Measurements from ENCODE around the gene STC2.

GRCh38 chr5:173324115-173325001, 3.9 kb downstream of the STC2 start:
- no peak for TF ChIP-seq CTCF (IDR thresholded peaks at IDR 0.05; ENCODE audit: insufficient read depth, low read length)
- no peak for TF ChIP-seq GABPA (IDR thresholded peaks at IDR 0.05; ENCODE audit: low read depth)

Data from HL-60 (cell line).